Measurements from ENCODE around the gene MRPL55.

MRPL55 gene

GRCh38 chr1:228101994-228102790, 6.9 kb downstream of the MRPL55 start:
- DNase-seq (ENCODE audit: low read depth) = peak; percentile 60
- H3K4me3 ChIP-seq (ENCODE audit: low read depth, low read length) = peak overlapping the region; percentile 84
- TF ChIP-seq, protein P1, sequence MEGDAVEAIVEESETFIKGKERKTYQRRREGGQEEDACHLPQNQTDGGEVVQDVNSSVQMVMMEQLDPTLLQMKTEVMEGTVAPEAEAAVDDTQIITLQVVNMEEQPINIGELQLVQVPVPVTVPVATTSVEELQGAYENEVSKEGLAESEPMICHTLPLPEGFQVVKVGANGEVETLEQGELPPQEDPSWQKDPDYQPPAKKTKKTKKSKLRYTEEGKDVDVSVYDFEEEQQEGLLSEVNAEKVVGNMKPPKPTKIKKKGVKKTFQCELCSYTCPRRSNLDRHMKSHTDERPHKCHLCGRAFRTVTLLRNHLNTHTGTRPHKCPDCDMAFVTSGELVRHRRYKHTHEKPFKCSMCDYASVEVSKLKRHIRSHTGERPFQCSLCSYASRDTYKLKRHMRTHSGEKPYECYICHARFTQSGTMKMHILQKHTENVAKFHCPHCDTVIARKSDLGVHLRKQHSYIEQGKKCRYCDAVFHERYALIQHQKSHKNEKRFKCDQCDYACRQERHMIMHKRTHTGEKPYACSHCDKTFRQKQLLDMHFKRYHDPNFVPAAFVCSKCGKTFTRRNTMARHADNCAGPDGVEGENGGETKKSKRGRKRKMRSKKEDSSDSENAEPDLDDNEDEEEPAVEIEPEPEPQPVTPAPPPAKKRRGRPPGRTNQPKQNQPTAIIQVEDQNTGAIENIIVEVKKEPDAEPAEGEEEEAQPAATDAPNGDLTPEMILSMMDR (IDR thresholded peaks at IDR 0.05; ENCODE audit: insufficient read depth, low read depth, low read length, missing control alignments) = peak; percentile 21

DNA sequence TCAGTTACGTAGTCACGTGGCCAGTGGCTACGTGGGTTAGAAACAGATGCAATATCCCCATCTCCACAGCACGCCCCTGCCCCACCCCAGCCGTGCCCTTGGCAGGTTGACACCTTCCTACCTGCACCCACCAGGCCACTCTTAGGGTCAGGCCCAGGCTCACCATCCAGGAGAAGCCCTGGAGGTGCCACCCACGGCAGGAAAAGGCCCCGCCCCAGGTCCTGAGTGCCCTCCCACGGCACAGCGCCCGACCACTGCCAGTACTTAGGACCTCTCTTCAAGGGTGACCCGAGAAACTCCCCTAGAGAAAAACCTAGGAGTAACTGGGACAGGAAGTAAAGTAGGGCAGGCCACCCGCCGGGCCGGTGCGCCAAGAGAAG, 7.5 kb downstream of the MRPL55 start:
- no peak for DNase-seq (ENCODE audit: low read depth)
- TF ChIP-seq, protein P1 (IDR thresholded peaks at IDR 0.05; ENCODE audit: insufficient read depth, low read depth, low read length, missing control alignments) = no peak
- H3K4me3 ChIP-seq (ENCODE audit: low read depth, low read length) = peak overlapping the region; percentile 84

GRCh38 chr1:228100822-228101613, 8.1 kb downstream of the MRPL55 start:
- no peak overlapping the region for H3K4me3 ChIP-seq (ENCODE audit: low read depth, low read length)
- TF ChIP-seq, protein P1 (IDR thresholded peaks at IDR 0.05; ENCODE audit: insufficient read depth, low read depth, low read length, missing control alignments) = no peak
- DNase-seq (ENCODE audit: low read depth) = no peak

GRCh38 chr1:228099331-228099732, 9.8 kb downstream of the MRPL55 start:
- TF ChIP-seq, protein P1 (IDR thresholded peaks at IDR 0.05; ENCODE audit: insufficient read depth, low read depth, low read length, missing control alignments) = no peak
- no peak overlapping the region for H3K4me3 ChIP-seq (ENCODE audit: low read depth, low read length)
- no peak for DNase-seq (ENCODE audit: low read depth)

GRCh38 chr1:228098323-228098931, 10.7 kb downstream of the MRPL55 start:
- no peak overlapping the region for H3K4me3 ChIP-seq (ENCODE audit: low read depth, low read length)
- TF ChIP-seq, protein P1 (IDR thresholded peaks at IDR 0.05; ENCODE audit: insufficient read depth, low read depth, low read length, missing control alignments) = no peak
- DNase-seq (ENCODE audit: low read depth) = peak; percentile 1

DNA sequence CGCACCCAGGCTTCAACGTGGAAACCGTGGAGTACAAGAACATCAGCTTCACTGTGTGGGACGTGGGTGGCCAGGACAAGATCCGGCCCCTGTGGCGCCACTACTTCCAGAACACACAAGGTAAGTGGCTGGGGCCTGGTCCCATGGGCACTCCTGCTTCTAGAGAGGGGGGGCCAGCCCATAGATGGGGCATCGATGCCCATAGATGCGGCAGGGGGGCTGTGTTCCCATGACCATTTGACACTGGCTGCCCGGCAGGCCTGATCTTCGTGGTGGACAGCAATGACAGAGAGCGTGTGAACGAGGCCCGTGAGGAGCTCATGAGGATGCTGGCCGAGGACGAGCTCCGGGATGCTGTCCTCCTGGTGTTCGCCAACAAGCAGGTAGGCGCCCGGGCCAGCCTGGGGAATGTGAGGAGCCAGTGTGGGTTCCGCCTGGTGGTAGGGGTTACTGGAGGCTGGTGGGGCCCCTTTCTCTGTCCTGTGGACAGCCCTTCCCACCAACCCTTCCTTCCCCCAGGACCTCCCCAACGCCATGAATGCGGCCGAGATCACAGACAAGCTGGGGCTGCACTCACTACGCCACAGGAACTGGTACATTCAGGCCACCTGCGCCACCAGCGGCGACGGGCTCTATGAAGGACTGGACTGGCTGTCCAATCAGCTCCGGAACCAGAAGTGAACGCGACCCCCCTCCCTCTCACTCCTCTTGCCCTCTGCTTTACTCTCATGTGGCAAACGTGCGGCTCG, 11.6 kb downstream of the MRPL55 start:
- no peak overlapping the region for H3K4me3 ChIP-seq (ENCODE audit: low read depth, low read length)
- TF ChIP-seq, protein P1 (IDR thresholded peaks at IDR 0.05; ENCODE audit: insufficient read depth, low read depth, low read length, missing control alignments) = no peak
- DNase-seq (ENCODE audit: low read depth) = peak; percentile 2

Measured in GM12865 (cell line).